AG09309 (cell line): ENCODE results near the gene DTL.

Source experiments
- DNase-seq: peaks from one replicate; pipeline ENCODE4 v3.0.0-alpha.2; 2010; ENCODE audit warnings: low read depth
- H3K4me3 ChIP-seq: 2 replicates; pipeline ENCODE4 v1.5.1; 2011; ENCODE audit warnings: mild to moderate bottlenecking, low read depth, low read length, moderate library complexity; ENCODE audit not compliant: control insufficient read depth
- TF ChIP-seq, protein P1 (sequence below): IDR thresholded peaks from 2 replicates; pipeline ENCODE4 v1.5.1; 2011; ENCODE audit warnings: mild to moderate bottlenecking, low read depth, low read length, inconsistent platforms; ENCODE audit not compliant: insufficient read depth, control insufficient read depth; ENCODE audit errors: missing control alignments

Gene DTL

DNA sequence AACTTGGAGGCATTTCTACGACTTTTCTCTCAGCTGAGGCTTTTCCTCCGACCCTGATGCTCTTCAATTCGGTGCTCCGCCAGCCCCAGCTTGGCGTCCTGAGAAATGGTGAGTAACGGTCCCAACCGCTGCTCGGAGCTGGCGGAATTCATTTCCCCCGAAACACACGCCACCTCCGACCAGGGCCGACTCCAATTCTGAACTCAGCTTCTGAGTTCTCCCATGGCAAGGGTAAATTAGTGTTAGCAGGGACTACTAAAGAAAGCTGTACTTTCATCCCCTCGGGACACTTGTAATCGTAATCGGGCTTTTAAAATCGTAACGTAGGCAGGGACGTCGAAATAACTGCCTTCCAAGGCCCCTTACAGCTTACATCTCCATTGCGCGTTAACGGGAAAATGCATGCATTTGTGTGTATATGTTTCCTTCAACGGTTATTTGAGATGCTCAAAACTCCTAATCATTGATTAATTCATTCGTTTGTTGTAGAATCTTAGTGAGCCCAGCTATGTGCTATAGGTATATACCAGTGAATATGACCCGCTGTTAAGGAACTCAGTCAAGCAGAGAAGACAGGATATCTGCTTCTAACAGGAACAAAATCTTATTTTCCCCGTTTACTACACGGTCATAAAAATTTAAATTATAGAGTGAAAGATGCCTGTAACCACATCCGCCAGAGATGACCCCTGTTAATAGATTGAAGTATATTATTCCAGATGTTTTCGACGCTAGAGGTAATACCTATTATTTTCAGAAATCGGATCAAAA lies 472 bp downstream of the DTL start:
- TF ChIP-seq, protein P1, sequence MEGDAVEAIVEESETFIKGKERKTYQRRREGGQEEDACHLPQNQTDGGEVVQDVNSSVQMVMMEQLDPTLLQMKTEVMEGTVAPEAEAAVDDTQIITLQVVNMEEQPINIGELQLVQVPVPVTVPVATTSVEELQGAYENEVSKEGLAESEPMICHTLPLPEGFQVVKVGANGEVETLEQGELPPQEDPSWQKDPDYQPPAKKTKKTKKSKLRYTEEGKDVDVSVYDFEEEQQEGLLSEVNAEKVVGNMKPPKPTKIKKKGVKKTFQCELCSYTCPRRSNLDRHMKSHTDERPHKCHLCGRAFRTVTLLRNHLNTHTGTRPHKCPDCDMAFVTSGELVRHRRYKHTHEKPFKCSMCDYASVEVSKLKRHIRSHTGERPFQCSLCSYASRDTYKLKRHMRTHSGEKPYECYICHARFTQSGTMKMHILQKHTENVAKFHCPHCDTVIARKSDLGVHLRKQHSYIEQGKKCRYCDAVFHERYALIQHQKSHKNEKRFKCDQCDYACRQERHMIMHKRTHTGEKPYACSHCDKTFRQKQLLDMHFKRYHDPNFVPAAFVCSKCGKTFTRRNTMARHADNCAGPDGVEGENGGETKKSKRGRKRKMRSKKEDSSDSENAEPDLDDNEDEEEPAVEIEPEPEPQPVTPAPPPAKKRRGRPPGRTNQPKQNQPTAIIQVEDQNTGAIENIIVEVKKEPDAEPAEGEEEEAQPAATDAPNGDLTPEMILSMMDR: no peak
- peak overlapping the region; percentile 65 for H3K4me3 ChIP-seq
- no peak for DNase-seq

DNA sequence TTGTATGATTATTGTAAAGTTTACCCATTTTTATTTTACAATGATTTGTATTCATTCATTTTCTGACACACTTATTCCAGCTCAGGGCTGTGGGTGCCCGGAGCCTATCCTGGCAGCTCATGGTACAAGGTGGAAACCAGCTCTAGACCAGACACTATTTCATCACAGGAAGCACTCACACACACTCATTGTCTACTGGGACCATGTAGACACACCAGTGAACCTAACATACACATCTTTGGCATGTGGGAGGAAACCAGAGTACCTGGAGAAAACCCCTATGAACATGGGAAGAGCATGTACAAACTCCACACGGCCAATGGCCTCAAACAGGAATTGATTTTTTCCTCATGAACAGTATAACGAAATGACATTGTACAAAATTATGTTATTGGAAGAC lies 2.4 kb downstream of the DTL start:
- DNase-seq: no peak
- no peak overlapping the region for H3K4me3 ChIP-seq

GRCh38 chr1:212039622-212040021 lies 4.1 kb downstream of the DTL start:
- no peak for DNase-seq
- H3K4me3 ChIP-seq: no peak overlapping the region
- TF ChIP-seq, protein P1: no peak

More for the DNA sequence above, 2.4 kb downstream of the DTL start:
- TF ChIP-seq, protein P1: no peak

DNA sequence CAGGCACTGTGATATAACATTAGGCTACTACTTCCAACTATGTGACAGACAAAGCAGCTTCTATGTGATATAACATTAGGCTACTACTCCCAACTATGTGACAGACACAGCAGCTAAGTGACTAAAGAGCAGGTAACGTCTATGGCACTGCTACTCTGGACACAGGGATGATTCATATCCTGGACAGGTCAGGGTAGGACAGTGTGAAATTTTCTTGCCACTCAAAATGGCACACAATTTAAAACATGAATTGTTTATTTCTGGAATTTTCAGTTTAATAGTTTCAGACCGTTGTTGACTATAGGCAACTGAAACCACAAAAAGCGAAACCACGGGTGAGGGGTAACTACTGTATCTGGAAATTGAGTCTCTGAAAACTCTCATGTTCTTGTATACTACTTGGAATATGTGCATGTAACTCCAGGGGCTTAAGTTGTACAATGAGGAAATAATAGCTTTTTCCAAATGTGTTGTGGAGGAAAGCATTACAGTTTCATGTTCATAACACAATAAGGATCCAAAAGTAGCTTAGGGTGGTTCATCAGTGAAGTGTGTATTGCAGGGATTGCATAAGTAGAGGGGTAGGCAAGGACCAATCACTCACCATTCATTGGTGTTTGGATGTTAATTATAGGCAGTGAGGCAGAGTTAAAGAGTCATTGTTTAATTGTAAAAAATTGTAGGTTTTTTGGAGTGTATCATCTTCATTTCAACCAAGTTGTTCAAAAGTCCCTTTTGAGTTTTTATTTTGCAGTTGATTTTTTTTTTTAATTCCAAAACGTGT lies 5.3 kb downstream of the DTL start:
- TF ChIP-seq, protein P1: no peak
- no peak overlapping the region for H3K4me3 ChIP-seq
- DNase-seq: no peak

- TF ChIP-seq, protein P1: no peak
- no peak overlapping the region for H3K4me3 ChIP-seq
- no peak for DNase-seq
Measured at GRCh38 chr1:212042436-212042835, 6.9 kb downstream of the DTL start.

- TF ChIP-seq, protein P1: no peak
- DNase-seq: no peak
- no peak overlapping the region for H3K4me3 ChIP-seq
Measured at GRCh38 chr1:212044851-212045250, 9.3 kb downstream of the DTL start.
